Heart left ventricle (tissue), 13 donors: ENCODE results near the gene MAMDC4.

Experiments used
- POLR2A ChIP-seq, 2 donors: fragments of 450-650 bp; IDR thresholded peaks; one replicate each; pipeline ENCODE4 v1.6.1; 2017; ENCODE audit warnings: antibody characterized with exemption in 2 of 2, mild to moderate bottlenecking in 2 of 2, moderate library complexity in 2 of 2
- TF ChIP-seq, protein P1 (sequence below), 12 donors: fragments of 200-600 bp; sonication (generic) in 4 of 12; IDR thresholded peaks; one replicate each; pipeline versions ENCODE4 v1.5.0 to v1.8.0; 2018 to 2022; ENCODE audit warnings: antibody characterized with exemption in 12 of 12, mild to moderate bottlenecking in 5 of 12
- donor health status: ischemic (EF 13 %, LVEDD 7.1; RV severe dilation, severe dysfunction).
- donor health status: DM: no; HTN: yes; CAD: no.
- donor health status: DM: no; HTN: no; CAD: no.
- donor health status: ischemic (EF 25% LVEDD 6.9; RV normal size, moderate dysfunction).
- donor health status: ischemic (EF 25% LVEDD 5.7; RV mildly dilated, moderate dysfunction).
- donor health status: ischemic (EF 35%, LVEDD 5.7; RV mildly dilated, moderate dysfunction).
- donor health status: nonischemic (EF 11% LVEDD 7.7; RV severe dilation, severe dysfunction).
- donor health status: DM: yes; HTN: yes; CAD: no.
- donor health status: PGD.
- donor health status: ischemic (EF 29% LVEDD 5.4; RV normal size, mild dysfunction).
- donor health status: nonischemic (EF 23%, LVEDD 6.1; RV moderate dilation, normal function).

DNA sequence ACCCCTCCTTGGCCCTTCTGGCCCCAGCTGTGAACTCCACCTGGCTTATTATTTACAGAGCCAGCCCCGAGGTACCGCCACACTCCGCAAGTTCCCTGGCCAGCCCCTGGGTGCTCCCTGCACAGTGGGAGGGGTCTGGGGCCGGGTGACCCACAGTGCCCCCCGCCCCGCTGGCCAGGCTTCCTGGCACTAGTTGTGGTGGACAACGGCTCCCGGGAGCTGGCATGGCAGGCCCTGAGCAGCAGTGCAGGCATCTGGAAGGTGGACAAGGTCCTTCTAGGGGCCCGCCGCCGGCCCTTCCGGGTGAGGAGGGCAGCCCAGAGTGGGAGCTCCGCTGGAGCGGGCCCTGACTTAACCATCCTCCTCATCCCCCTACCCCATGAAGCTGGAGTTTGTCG is 3.9 kb downstream of the MAMDC4 start:
- TF ChIP-seq, protein P1, sequence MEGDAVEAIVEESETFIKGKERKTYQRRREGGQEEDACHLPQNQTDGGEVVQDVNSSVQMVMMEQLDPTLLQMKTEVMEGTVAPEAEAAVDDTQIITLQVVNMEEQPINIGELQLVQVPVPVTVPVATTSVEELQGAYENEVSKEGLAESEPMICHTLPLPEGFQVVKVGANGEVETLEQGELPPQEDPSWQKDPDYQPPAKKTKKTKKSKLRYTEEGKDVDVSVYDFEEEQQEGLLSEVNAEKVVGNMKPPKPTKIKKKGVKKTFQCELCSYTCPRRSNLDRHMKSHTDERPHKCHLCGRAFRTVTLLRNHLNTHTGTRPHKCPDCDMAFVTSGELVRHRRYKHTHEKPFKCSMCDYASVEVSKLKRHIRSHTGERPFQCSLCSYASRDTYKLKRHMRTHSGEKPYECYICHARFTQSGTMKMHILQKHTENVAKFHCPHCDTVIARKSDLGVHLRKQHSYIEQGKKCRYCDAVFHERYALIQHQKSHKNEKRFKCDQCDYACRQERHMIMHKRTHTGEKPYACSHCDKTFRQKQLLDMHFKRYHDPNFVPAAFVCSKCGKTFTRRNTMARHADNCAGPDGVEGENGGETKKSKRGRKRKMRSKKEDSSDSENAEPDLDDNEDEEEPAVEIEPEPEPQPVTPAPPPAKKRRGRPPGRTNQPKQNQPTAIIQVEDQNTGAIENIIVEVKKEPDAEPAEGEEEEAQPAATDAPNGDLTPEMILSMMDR (IDR thresholded peaks at IDR 0.05): no peak
- no peak for TF ChIP-seq POLR2A (IDR thresholded peaks at IDR 0.05)
